HepG2 (cell line): ENCODE results near the gene EPS8L1. TPM values are rescaled to one million over a fixed set of nuclear protein-coding genes. Genes with fewer than 3 reads are reported as not detected.

Experiments used
- KAT8 ChIP-seq: IDR thresholded peaks from 2 replicates; pipeline ENCODE4 v1.6.1; 2016; ENCODE audit warnings: missing genetic modification reagents, missing compliant biosample characterization
- MAFG ChIP-seq: sonication (generic); formaldehyde crosslinking; IDR thresholded peaks from 2 replicates; pipeline ENCODE4 v1.5.1; 2020; ENCODE audit warnings: mild to moderate bottlenecking, missing genetic modification reagents
- MXD3 ChIP-seq: IDR thresholded peaks from 2 replicates; pipeline ENCODE4 v1.6.1; 2016; ENCODE audit warnings: mild to moderate bottlenecking, missing biosample characterization, missing genetic modification reagents
- ZNF180 ChIP-seq: sonication (generic); formaldehyde crosslinking; IDR thresholded peaks from 2 replicates; pipeline ENCODE4 v1.4.0; 2020; ENCODE audit warnings: low read depth, missing genetic modification reagents, borderline replicate concordance
- ZNF567 ChIP-seq: sonication (generic); formaldehyde crosslinking; IDR thresholded peaks from 2 replicates; pipeline ENCODE4 v1.8.1; 2023; ENCODE audit warnings: mild to moderate bottlenecking, missing genetic modification reagents, borderline replicate concordance
- ZNF737 ChIP-seq: sonication (generic); formaldehyde crosslinking; IDR thresholded peaks from 2 replicates; pipeline ENCODE4 v1.5.0; 2020; ENCODE audit warnings: missing genetic modification reagents, mild to moderate bottlenecking, borderline replicate concordance
- ZSCAN30 ChIP-seq: sonication (generic); formaldehyde crosslinking; IDR thresholded peaks from 2 replicates; pipeline ENCODE4 v1.5.0; 2020; ENCODE audit warnings: mild to moderate bottlenecking, missing genetic modification reagents
- polyA plus RNA-seq, 8 experiments: library from polyadenylated mRNA; depleted of rRNA in 3 of 8; stranded (reverse) in 7 of 8; unstranded in 1 of 8; fragments of >200 nt; fragmentation: Illumina TruSeq in 4 of 8; extraction: Trizol in 4 of 8; gene quantifications; 2 replicates each; pipeline versions ENCODE4 v1.2.1 to v1.2.3, GENCODE V29; 2011 to 2016; ENCODE audit warnings: low read depth in 4 of 8, missing spikeins in 1 of 8, mixed read lengths in 1 of 8; ENCODE audit not compliant: insufficient read depth in 1 of 8
- total RNA-seq, 5 experiments: library from RNA; depleted of rRNA; stranded (reverse); fragments of >200 nt; fragmentation: Illumina TruSeq; extraction: Trizol; gene quantifications; 2 replicates each; pipeline ENCODE4 v1.2.3, GENCODE V29; 2016; ENCODE audit warnings: low read depth in 1 of 5
- TF ChIP-seq, protein P1 (sequence below): sonication (generic); formaldehyde crosslinking; conservative IDR thresholded peaks from 2 replicates; pipeline ENCODE4 v1.4.0; 2020; ENCODE audit warnings: mild to moderate bottlenecking, missing genetic modification reagents, moderate library complexity
- TF ChIP-seq, protein P2 (sequence below): sonication (generic); formaldehyde crosslinking; conservative IDR thresholded peaks from 2 replicates; pipeline ENCODE4 v1.4.0; 2020; ENCODE audit warnings: missing genetic modification reagents
- TF ChIP-seq, protein P3 (sequence below): IDR thresholded peaks from 2 replicates; pipeline ENCODE4 v1.6.1; 2012; ENCODE audit warnings: inconsistent platforms

EPS8L1 gene
- total and polyA plus RNA-seq, 2 of the 13 experiments (the other 11 are each of a cell fraction or from before 2014, with no cell fraction given): 3.0 to 6.3 TPM

- TF ChIP-seq, protein P1, sequence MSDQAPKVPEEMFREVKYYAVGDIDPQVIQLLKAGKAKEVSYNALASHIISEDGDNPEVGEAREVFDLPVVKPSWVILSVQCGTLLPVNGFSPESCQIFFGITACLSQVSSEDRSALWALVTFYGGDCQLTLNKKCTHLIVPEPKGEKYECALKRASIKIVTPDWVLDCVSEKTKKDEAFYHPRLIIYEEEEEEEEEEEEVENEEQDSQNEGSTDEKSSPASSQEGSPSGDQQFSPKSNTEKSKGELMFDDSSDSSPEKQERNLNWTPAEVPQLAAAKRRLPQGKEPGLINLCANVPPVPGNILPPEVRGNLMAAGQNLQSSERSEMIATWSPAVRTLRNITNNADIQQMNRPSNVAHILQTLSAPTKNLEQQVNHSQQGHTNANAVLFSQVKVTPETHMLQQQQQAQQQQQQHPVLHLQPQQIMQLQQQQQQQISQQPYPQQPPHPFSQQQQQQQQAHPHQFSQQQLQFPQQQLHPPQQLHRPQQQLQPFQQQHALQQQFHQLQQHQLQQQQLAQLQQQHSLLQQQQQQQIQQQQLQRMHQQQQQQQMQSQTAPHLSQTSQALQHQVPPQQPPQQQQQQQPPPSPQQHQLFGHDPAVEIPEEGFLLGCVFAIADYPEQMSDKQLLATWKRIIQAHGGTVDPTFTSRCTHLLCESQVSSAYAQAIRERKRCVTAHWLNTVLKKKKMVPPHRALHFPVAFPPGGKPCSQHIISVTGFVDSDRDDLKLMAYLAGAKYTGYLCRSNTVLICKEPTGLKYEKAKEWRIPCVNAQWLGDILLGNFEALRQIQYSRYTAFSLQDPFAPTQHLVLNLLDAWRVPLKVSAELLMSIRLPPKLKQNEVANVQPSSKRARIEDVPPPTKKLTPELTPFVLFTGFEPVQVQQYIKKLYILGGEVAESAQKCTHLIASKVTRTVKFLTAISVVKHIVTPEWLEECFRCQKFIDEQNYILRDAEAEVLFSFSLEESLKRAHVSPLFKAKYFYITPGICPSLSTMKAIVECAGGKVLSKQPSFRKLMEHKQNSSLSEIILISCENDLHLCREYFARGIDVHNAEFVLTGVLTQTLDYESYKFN: no peak
- TF ChIP-seq ZNF567 (CRISPR knock-in tag) (no peak), ZNF180 (CRISPR knock-in tag) (no peak), ZSCAN30 (CRISPR knock-in tag) (no peak), KAT8 (CRISPR knock-in tag) (no peak), MAFG (no peak), ZNF737 (CRISPR knock-in tag) (no peak), MXD3 (no peak)
- TF ChIP-seq, protein P2, sequence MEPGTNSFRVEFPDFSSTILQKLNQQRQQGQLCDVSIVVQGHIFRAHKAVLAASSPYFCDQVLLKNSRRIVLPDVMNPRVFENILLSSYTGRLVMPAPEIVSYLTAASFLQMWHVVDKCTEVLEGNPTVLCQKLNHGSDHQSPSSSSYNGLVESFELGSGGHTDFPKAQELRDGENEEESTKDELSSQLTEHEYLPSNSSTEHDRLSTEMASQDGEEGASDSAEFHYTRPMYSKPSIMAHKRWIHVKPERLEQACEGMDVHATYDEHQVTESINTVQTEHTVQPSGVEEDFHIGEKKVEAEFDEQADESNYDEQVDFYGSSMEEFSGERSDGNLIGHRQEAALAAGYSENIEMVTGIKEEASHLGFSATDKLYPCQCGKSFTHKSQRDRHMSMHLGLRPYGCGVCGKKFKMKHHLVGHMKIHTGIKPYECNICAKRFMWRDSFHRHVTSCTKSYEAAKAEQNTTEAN (CRISPR knock-in tag): no peak
- TF ChIP-seq, protein P3, sequence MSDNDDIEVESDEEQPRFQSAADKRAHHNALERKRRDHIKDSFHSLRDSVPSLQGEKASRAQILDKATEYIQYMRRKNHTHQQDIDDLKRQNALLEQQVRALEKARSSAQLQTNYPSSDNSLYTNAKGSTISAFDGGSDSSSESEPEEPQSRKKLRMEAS: no peak
- TF ChIP-seq, all 625 proteins: peak for 0
Measured at GRCh38 chr19:55042344-55042678, 33.4 kb upstream of the EPS8L1 start (continued).
